Neural cell (in vitro differentiated cells): ENCODE measurements around the gene BTRC. TPM values are rescaled to one million over a fixed set of nuclear protein-coding genes. Genes with fewer than 3 reads are reported as not detected.

Experiments used
- H2AFZ ChIP-seq: fragments of 200-600, 300-800 bp; sonication (generic), shearing (Covaris generic); 2 replicates; pipeline ENCODE4 v1.6.0; 2014; ENCODE audit warnings: low read depth, mild to moderate bottlenecking, antibody characterized with exemption, low read length, moderate library complexity
- H3F3A ChIP-seq: fragments of 200-600 bp; shearing (Covaris generic); 2 replicates; pipeline ENCODE4 v1.6.1; 2016; ENCODE audit warnings: mild to moderate bottlenecking, moderate library complexity, mixed read lengths, antibody characterized with exemption, low read length; ENCODE audit not compliant: insufficient read depth, poor library complexity, severe bottlenecking
- H3K27ac ChIP-seq: fragments of 200-600, 300-800 bp; sonication (generic), shearing (Covaris generic); 2 replicates; pipeline ENCODE4 v1.5.1; 2014; ENCODE audit warnings: mild to moderate bottlenecking, low read length, moderate library complexity
- H3K27me3 ChIP-seq: fragments of 300-800, 200-600 bp; sonication (generic), shearing (Covaris generic); 2 replicates; pipeline ENCODE4 v1.6.0; 2014; ENCODE audit warnings: mild to moderate bottlenecking, low read depth, low read length, moderate library complexity; ENCODE audit not compliant: insufficient read depth
- H3K36me3 ChIP-seq: fragments of 300-800, 200-600 bp; sonication (generic), shearing (Covaris generic); 2 replicates; pipeline ENCODE4 v1.5.1; 2014; ENCODE audit warnings: mild to moderate bottlenecking, antibody characterized with exemption, low read length, moderate library complexity; ENCODE audit not compliant: insufficient read depth
- H3K4me2 ChIP-seq: fragments of 300-800, 200-600 bp; sonication (generic), shearing (Covaris generic); 2 replicates; pipeline ENCODE4 v1.6.0; 2014; ENCODE audit warnings: mild to moderate bottlenecking, low read length
- H3K4me3 ChIP-seq: fragments of 300-800, 200-600 bp; sonication (generic), shearing (Covaris generic); 2 replicates; pipeline ENCODE4 v1.5.1; 2014; ENCODE audit warnings: mild to moderate bottlenecking, low read length, moderate library complexity
- H3K79me2 ChIP-seq: fragments of 200-600 bp; shearing (Covaris generic); replicated peaks from 2 replicates; pipeline ENCODE4 v1.6.0; 2014; ENCODE audit warnings: mild to moderate bottlenecking, low read length, moderate library complexity; ENCODE audit not compliant: insufficient read depth
- H3K9ac ChIP-seq: fragments of 300-800, 200-600 bp; sonication (generic), shearing (Covaris generic); 2 replicates; pipeline ENCODE4 v1.6.1; 2016; ENCODE audit warnings: mild to moderate bottlenecking, low read length, mixed read lengths
- H3K9me2 ChIP-seq: fragments of 200-600 bp; shearing (Covaris generic); 2 replicates; pipeline ENCODE4 v1.6.1; 2016; ENCODE audit warnings: mild to moderate bottlenecking, low read length, mixed read lengths; ENCODE audit not compliant: insufficient read depth
- H3K9me3 ChIP-seq: fragments of 200-600, 300-800 bp; sonication (generic), shearing (Covaris generic); 2 replicates; pipeline ENCODE4 v1.6.1; 2016; ENCODE audit warnings: mild to moderate bottlenecking, mixed run types, low read length, moderate library complexity, mixed read lengths
- H4K20me1 ChIP-seq: fragments of 200-600 bp; shearing (Covaris generic); 2 replicates; pipeline ENCODE4 v1.6.1; 2016; ENCODE audit warnings: mild to moderate bottlenecking, mixed run types; ENCODE audit not compliant: insufficient read depth
- CTCF ChIP-seq: fragments of 450-650 bp; IDR thresholded peaks from 2 replicates; pipeline ENCODE4 v1.5.1; 2014; ENCODE audit warnings: antibody characterized with exemption, mild to moderate bottlenecking, moderate library complexity; ENCODE audit not compliant: poor library complexity, severe bottlenecking
- EP300 ChIP-seq: fragments of 450-650 bp; conservative IDR thresholded peaks from 2 replicates; pipeline ENCODE4 v1.6.1; 2014; ENCODE audit warnings: antibody characterized with exemption, mild to moderate bottlenecking, moderate library complexity; ENCODE audit not compliant: poor library complexity, severe bottlenecking
- EZH2 ChIP-seq: fragments of 200-600, 300-800 bp; shearing (Covaris generic), sonication (generic); IDR thresholded peaks from 2 replicates; pipeline ENCODE4 v1.6.1; 2014; ENCODE audit warnings: antibody characterized with exemption, low read length, borderline replicate concordance, mild to moderate bottlenecking; ENCODE audit not compliant: insufficient read depth, poor library complexity, severe bottlenecking
- MXI1 ChIP-seq: fragments of 450-650 bp; conservative IDR thresholded peaks from 2 replicates; pipeline ENCODE4 v1.6.1; 2014; ENCODE audit warnings: antibody characterized with exemption, mild to moderate bottlenecking; ENCODE audit not compliant: poor library complexity, severe bottlenecking
- POLR2AphosphoS5 ChIP-seq: IDR thresholded peaks from 2 replicates; pipeline ENCODE4 v1.6.1; 2012
- RAD21 ChIP-seq: fragments of 450-650 bp; conservative IDR thresholded peaks from 2 replicates; pipeline ENCODE4 v1.6.1; 2014; ENCODE audit warnings: antibody characterized with exemption, mild to moderate bottlenecking, moderate library complexity
- SMC3 ChIP-seq: fragments of 450-650 bp; conservative IDR thresholded peaks from 2 replicates; pipeline ENCODE4 v1.6.1; 2014; ENCODE audit warnings: antibody characterized with exemption, mild to moderate bottlenecking, moderate library complexity; ENCODE audit not compliant: poor library complexity
- TAF1 ChIP-seq: IDR thresholded peaks from 2 replicates; pipeline ENCODE4 v1.6.1; 2012; ENCODE audit warnings: low read depth
- polyA plus RNA-seq: library from polyadenylated mRNA; depleted of rRNA; stranded (reverse); fragments of >200 nt; gene quantifications from 2 replicates; pipeline ENCODE4 v1.2.3, GENCODE V29; 2014
- TF ChIP-seq, protein P1 (sequence below): IDR thresholded peaks from 2 replicates; pipeline ENCODE4 v1.6.1; 2012; ENCODE audit warnings: borderline replicate concordance

BTRC gene
- polyA plus RNA-seq, 1 donor from 2014 or later: 32.6 TPM

- Histone ChIP-seq H3K4me2 (no peak overlapping the region), H3K9me2 (no peaks in the 10 kb centered on the region), H4K20me1 (no peaks in the 10 kb centered on the region), H2AFZ (no peak overlapping the region), H3K36me3 (no peaks in the 10 kb centered on the region), H3K79me2 (no peaks in the 10 kb centered on the region), H3K9me3 (no peaks in the 10 kb centered on the region), H3F3A (peaks cover 4% of the 10 kb centered on the region), H3K9ac (no peak overlapping the region), H3K27ac (no peak overlapping the region), H3K27me3 (no peaks in the 10 kb centered on the region), H3K4me3 (no peak overlapping the region)
- no peak for TF ChIP-seq CTCF
- TF ChIP-seq POLR2AphosphoS5: no peak
- TF ChIP-seq TAF1: no peak
- no peak for TF ChIP-seq RAD21
- no peak for TF ChIP-seq SMC3
- no peak for TF ChIP-seq EP300
- TF ChIP-seq, protein P1, sequence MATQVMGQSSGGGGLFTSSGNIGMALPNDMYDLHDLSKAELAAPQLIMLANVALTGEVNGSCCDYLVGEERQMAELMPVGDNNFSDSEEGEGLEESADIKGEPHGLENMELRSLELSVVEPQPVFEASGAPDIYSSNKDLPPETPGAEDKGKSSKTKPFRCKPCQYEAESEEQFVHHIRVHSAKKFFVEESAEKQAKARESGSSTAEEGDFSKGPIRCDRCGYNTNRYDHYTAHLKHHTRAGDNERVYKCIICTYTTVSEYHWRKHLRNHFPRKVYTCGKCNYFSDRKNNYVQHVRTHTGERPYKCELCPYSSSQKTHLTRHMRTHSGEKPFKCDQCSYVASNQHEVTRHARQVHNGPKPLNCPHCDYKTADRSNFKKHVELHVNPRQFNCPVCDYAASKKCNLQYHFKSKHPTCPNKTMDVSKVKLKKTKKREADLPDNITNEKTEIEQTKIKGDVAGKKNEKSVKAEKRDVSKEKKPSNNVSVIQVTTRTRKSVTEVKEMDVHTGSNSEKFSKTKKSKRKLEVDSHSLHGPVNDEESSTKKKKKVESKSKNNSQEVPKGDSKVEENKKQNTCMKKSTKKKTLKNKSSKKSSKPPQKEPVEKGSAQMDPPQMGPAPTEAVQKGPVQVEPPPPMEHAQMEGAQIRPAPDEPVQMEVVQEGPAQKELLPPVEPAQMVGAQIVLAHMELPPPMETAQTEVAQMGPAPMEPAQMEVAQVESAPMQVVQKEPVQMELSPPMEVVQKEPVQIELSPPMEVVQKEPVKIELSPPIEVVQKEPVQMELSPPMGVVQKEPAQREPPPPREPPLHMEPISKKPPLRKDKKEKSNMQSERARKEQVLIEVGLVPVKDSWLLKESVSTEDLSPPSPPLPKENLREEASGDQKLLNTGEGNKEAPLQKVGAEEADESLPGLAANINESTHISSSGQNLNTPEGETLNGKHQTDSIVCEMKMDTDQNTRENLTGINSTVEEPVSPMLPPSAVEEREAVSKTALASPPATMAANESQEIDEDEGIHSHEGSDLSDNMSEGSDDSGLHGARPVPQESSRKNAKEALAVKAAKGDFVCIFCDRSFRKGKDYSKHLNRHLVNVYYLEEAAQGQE: no peak
- TF ChIP-seq EZH2: no peak
- no peak for TF ChIP-seq MXI1
Measured at GRCh38 chr10:101489355-101489754, 135.4 kb downstream of the BTRC start.

- Histone ChIP-seq H3K9ac (no peak overlapping the region), H3K4me3 (no peak overlapping the region), H3K27ac (no peak overlapping the region), H4K20me1 (no peaks in the 10 kb centered on the region), H3K4me2 (no peak overlapping the region), H3K27me3 (no peaks in the 10 kb centered on the region), H2AFZ (no peak overlapping the region), H3K79me2 (no peaks in the 10 kb centered on the region), H3F3A (no peaks in the 10 kb centered on the region), H3K36me3 (no peaks in the 10 kb centered on the region), H3K9me3 (no peaks in the 10 kb centered on the region), H3K9me2 (no peaks in the 10 kb centered on the region)
- TF ChIP-seq MXI1 (no peak), RAD21 (no peak), EZH2 (no peak), SMC3 (no peak), TAF1 (no peak), POLR2AphosphoS5 (no peak), CTCF (no peak), EP300 (no peak)
- TF ChIP-seq, protein P1: no peak
Measured at GRCh38 chr10:101490026-101490425, 136.1 kb downstream of the BTRC start.
